ENCODE measurements around the gene EEA1. TPM values are rescaled to one million over a fixed set of nuclear protein-coding genes. Genes with fewer than 3 reads are reported as not detected.

Gene EEA1
- total RNA-seq, 4 donors from 2014 or later = 11.6 to 25.4 (median 21.7) TPM

- H3K27ac ChIP-seq = peak overlapping the region in 2 of 4 donors; percentile 45 to 81
- intact Hi-C loops (cut with DNase I; ENCODE audit: low total_unique reads) = no loop called here
- no peaks in the 10 kb centered on the region for H3K27me3 ChIP-seq
- 69 to 77% methylated on average over 5 of the region's 5 CpGs for WGBS, 2 donors (ENCODE audit: low coverage in 1 of 2)
- no peak for TF ChIP-seq POLR2A (IDR thresholded peaks at IDR 0.05)
- TF ChIP-seq CTCF (IDR thresholded peaks at IDR 0.05) = no peak
- no peak for TF ChIP-seq POLR2AphosphoS5 (IDR thresholded peaks at IDR 0.05)
- TF ChIP-seq EP300 (IDR thresholded peaks at IDR 0.05; ENCODE audit: low read depth) = no peak
- H3K4me3 ChIP-seq = no peak overlapping the region
- in situ Hi-C loops (cut with MboI; ENCODE audit: low pct_ligation_motif_present in 1 of 4, low pct_unique_long_range_greater_than_20kb in 1 of 4, low sequenced_read_pairs in 3 of 4) = no loop called here
- no peak for DNase-seq
- no peaks in the 10 kb centered on the region for H3K36me3 ChIP-seq
- H3K9me3 ChIP-seq = no peaks in the 10 kb centered on the region
- H3K4me1 ChIP-seq = peaks cover 0 to 46% (median 22%) of the 10 kb centered on the region in 4 donors
These were observed 31.3 kb downstream of the EEA1 start for GRCh38 chr12:92897844-92898243.

- TF ChIP-seq CTCF (IDR thresholded peaks at IDR 0.05) (no peak), EP300 (IDR thresholded peaks at IDR 0.05; ENCODE audit: low read depth) (no peak), POLR2AphosphoS5 (IDR thresholded peaks at IDR 0.05) (no peak)
- no peaks in the 10 kb centered on the region for H3K9me3 ChIP-seq
- DNase-seq = no peak
- H3K27me3 ChIP-seq = no peaks in the 10 kb centered on the region
- H3K4me3 ChIP-seq = no peak overlapping the region
- in situ Hi-C loops (cut with MboI; ENCODE audit: low pct_ligation_motif_present in 1 of 4, low pct_unique_long_range_greater_than_20kb in 1 of 4, low sequenced_read_pairs in 3 of 4) = no loop called here
- H3K4me1 ChIP-seq = peaks cover 0 to 10% (median 3%) of the 10 kb centered on the region in 4 donors
- peaks cover 0 to 2% (median 0%) of the 10 kb centered on the region in 4 donors for H3K36me3 ChIP-seq
- intact Hi-C loops (cut with DNase I; ENCODE audit: low total_unique reads) = no loop called here
- 81 to 87% methylated on average over 3 of the region's 3 CpGs for WGBS, 2 donors (ENCODE audit: low coverage in 1 of 2)
- no peak overlapping the region for H3K27ac ChIP-seq
These were observed 38.4 kb downstream of the EEA1 start for GRCh38 chr12:92890601-92891106.

DNA sequence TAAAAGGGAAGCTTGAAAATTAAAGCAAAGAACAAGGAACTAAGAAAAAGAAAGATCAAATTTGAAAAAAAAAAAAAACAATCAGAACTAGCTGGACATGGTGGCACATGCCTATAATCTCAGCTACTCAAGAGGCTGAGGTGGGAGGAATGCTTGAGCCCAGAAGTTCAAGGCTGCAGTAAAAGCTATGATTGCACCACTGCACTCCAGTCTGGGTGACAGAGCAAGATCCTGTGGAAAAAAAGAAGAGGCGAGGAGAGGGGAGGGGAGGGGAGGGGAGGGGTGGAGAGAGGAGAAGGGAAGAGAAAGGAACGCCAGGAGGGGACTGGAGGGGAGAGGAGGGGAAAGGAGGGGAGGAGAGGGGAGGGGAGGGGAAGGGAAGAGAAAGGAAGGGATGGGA lies 43.0 kb downstream of the EEA1 start:
- intact Hi-C loops (cut with DNase I; ENCODE audit: low total_unique reads) = no loop called here
- 100% methylated on average over 1 of the region's 2 CpGs; no CpG with 5 or more reads in 1 of the 2 donors for WGBS, 2 donors (ENCODE audit: low coverage in 1 of 2)

GRCh38 chr12:92879698-92880322 lies 49.3 kb downstream of the EEA1 start:
- intact Hi-C loops (cut with DNase I; ENCODE audit: low total_unique reads) (no loop called here), in situ Hi-C loops (cut with MboI; ENCODE audit: low pct_ligation_motif_present in 1 of 4, low pct_unique_long_range_greater_than_20kb in 1 of 4, low sequenced_read_pairs in 3 of 4) (no loop called here)
- DNase-seq = no peak
- 80 to 95% methylated on average over 2 of the region's 2 CpGs for WGBS, 2 donors (ENCODE audit: low coverage in 1 of 2)
- Histone ChIP-seq H3K27ac (no peak overlapping the region), H3K27me3 (no peaks in the 10 kb centered on the region), H3K36me3 (peaks cover 0 to 4% (median 0%) of the 10 kb centered on the region in 4 donors), H3K9me3 (no peaks in the 10 kb centered on the region), H3K4me3 (no peak overlapping the region), H3K4me1 (no peaks in the 10 kb centered on the region)
- TF ChIP-seq POLR2AphosphoS5 (IDR thresholded peaks at IDR 0.05) = no peak
- no peak for TF ChIP-seq POLR2A (IDR thresholded peaks at IDR 0.05)
- no peak for TF ChIP-seq CTCF (IDR thresholded peaks at IDR 0.05)
- TF ChIP-seq EP300 (IDR thresholded peaks at IDR 0.05; ENCODE audit: low read depth) = no peak

More for the DNA sequence above, 43.0 kb downstream of the EEA1 start:
- no peaks in the 10 kb centered on the region for H3K9me3 ChIP-seq
- H3K36me3 ChIP-seq = peaks cover 0 to 2% (median 0%) of the 10 kb centered on the region in 4 donors
- H3K4me1 ChIP-seq = no peaks in the 10 kb centered on the region
- in situ Hi-C loops (cut with MboI; ENCODE audit: low pct_ligation_motif_present in 1 of 4, low pct_unique_long_range_greater_than_20kb in 1 of 4, low sequenced_read_pairs in 3 of 4) = no loop called here
- H3K27ac ChIP-seq = no peak overlapping the region
- no peak overlapping the region for H3K4me3 ChIP-seq
- no peak for DNase-seq
- no peak for TF ChIP-seq CTCF (IDR thresholded peaks at IDR 0.05)
- TF ChIP-seq EP300 (IDR thresholded peaks at IDR 0.05; ENCODE audit: low read depth) = no peak
- no peak for TF ChIP-seq POLR2AphosphoS5 (IDR thresholded peaks at IDR 0.05)
- no peak for TF ChIP-seq POLR2A (IDR thresholded peaks at IDR 0.05)
- no peaks in the 10 kb centered on the region for H3K27me3 ChIP-seq

Measured in transverse colon (tissue), 4 donors.